Astrocyte of the spinal cord (primary cell): ENCODE results near the gene LDLRAD3.

Experiments used
- DNase-seq: peaks from one replicate; pipeline ENCODE4 v3.0.0; 2011; ENCODE audit warnings: low read depth, low spot score
- H3K4me3 ChIP-seq: 2 replicates; pipeline ENCODE4 v1.5.1; 2011; ENCODE audit warnings: low read depth, mild to moderate bottlenecking, low read length, moderate library complexity
- CTCF ChIP-seq: IDR thresholded peaks from 2 replicates; pipeline ENCODE4 v1.5.1; 2012; ENCODE audit warnings: low read depth, mild to moderate bottlenecking, low read length, inconsistent platforms
- in situ Hi-C: cut with HindIII; loops from 2 replicates; pipeline ENCODE4 v1.10.0; 2017; ENCODE audit warnings: low sequenced_read_pairs

LDLRAD3 gene

GRCh38 chr11:36086366-36086765 is 142.5 kb downstream of the LDLRAD3 start:
- DNase-seq: no peak

GRCh38 chr11:36088266-36088972 is 144.6 kb downstream of the LDLRAD3 start:
- H3K4me3 ChIP-seq: no peak overlapping the region
- DNase-seq: peak; percentile 38
- in situ Hi-C loops: no loop called here
- TF ChIP-seq CTCF: no peak

More at GRCh38 chr11:36086366-36086765, 142.5 kb downstream of the LDLRAD3 start:
- TF ChIP-seq CTCF: no peak
- in situ Hi-C loops: no loop called here
- H3K4me3 ChIP-seq: no peak overlapping the region

- no peak for DNase-seq
- H3K4me3 ChIP-seq: no peak overlapping the region
- in situ Hi-C loops: no loop called here
- TF ChIP-seq CTCF: no peak
Observed at GRCh38 chr11:36089920-36090319, 146.1 kb downstream of the LDLRAD3 start.

GRCh38 chr11:36090356-36091109 is 146.7 kb downstream of the LDLRAD3 start:
- no peak overlapping the region for H3K4me3 ChIP-seq
- peak; percentile 20 for TF ChIP-seq CTCF
- in situ Hi-C loops: no loop called here

GRCh38 chr11:36091256-36091811 is 147.5 kb downstream of the LDLRAD3 start:
- in situ Hi-C loops: no loop called here
- no peak overlapping the region for H3K4me3 ChIP-seq
- TF ChIP-seq CTCF: no peak
- DNase-seq: peak; percentile 86

More at GRCh38 chr11:36090356-36091109, 146.7 kb downstream of the LDLRAD3 start:
- DNase-seq: no peak

- H3K4me3 ChIP-seq: no peak overlapping the region
- in situ Hi-C loops: no loop called here
- no peak for DNase-seq
- no peak for TF ChIP-seq CTCF
Observed at GRCh38 chr11:36092314-36093030, 148.6 kb downstream of the LDLRAD3 start.
